Testis (tissue), 3 donors: Measurements from ENCODE around the gene RFX7. TPM values are rescaled to one million over a fixed set of nuclear protein-coding genes. Genes with fewer than 3 reads are reported as not detected.

Experiments
- DNase-seq: peaks from one replicate; pipeline ENCODE4 v3.0.0-alpha.2; 2019
- H3K27ac ChIP-seq, 2 donors: fragments of 200-600 bp; sonication (generic); one replicate each; pipeline ENCODE4 v1.5.1; 2019
- H3K27me3 ChIP-seq: fragments of 200-600 bp; sonication (generic); one replicate; pipeline ENCODE4 v1.5.1; 2019
- H3K36me3 ChIP-seq: fragments of 200-600 bp; sonication (generic); one replicate; pipeline ENCODE4 v1.5.1; 2017; ENCODE audit warnings: low read depth; ENCODE audit errors: missing control alignments
- H3K4me1 ChIP-seq: fragments of 200-600 bp; sonication (generic); one replicate; pipeline ENCODE4 v1.5.1; 2019
- H3K4me3 ChIP-seq, 2 donors: fragments of 200-600 bp; sonication (generic); one replicate each; pipeline ENCODE4 v1.5.1; 2017 to 2019
- H3K9me3 ChIP-seq: fragments of 200-600 bp; sonication (generic); one replicate; pipeline ENCODE4 v1.5.1; 2017
- POLR2A ChIP-seq: fragments of 450-650 bp; IDR thresholded peaks from one replicate; pipeline ENCODE4 v1.6.1; 2017; ENCODE audit warnings: antibody characterized with exemption, mild to moderate bottlenecking, moderate library complexity
- WGBS, 2 donors: methylation state at CpG; one replicate each; pipeline ENCODE4 v1.1.5; 2018; 5-methylcytosine and 5-hydroxymethylcytosine counted together
- intact Hi-C: fragments of 100-400 bp; cut with DNase I; formaldehyde crosslinking; loops from one replicate; pipeline ENCODE4 v1.15.1; 2023; ENCODE audit warnings: low total_unique reads
- polyA plus RNA-seq: library from polyadenylated mRNA; stranded (reverse); fragments of 350-450 nt; fragmentation: Illumina TruSeq; extraction: RNeasy Lipid Tissue Mini Kit (QIAGEN cat#74804); gene quantifications from one replicate; pipeline ENCODE4 v1.2.3, GENCODE V29; 2014; ENCODE audit warnings: low read depth, low replicate concordance; ENCODE audit not compliant: insufficient read depth
- total RNA-seq, 2 donors: library from RNA; depleted of rRNA; stranded (reverse); fragments of >200 nt; gene quantifications; one replicate each; pipeline ENCODE4 v1.2.3, GENCODE V29; 2016
- TF ChIP-seq, protein P1 (sequence below), 3 experiments: fragments of 450-650 bp in 2 of 3; fragments of 200-600 bp in 1 of 3; sonication (generic) in 1 of 3; IDR thresholded peaks; one replicate each; pipeline ENCODE4 v1.5.1; 2016 to 2019; ENCODE audit warnings: antibody characterized with exemption in 3 of 3, mild to moderate bottlenecking in 2 of 3, moderate library complexity in 1 of 3

The RFX7 gene
- total and polyA plus RNA-seq, 3 donors from 2014 or later = 17.5 to 21.6 (median 19.7) TPM

GRCh38 chr15:56217341-56217740 lies 26.3 kb downstream of the RFX7 start:
- no peaks in the 10 kb centered on the region for H3K36me3 ChIP-seq
- no peak for DNase-seq
- TF ChIP-seq POLR2A = no peak
- TF ChIP-seq, protein P1, sequence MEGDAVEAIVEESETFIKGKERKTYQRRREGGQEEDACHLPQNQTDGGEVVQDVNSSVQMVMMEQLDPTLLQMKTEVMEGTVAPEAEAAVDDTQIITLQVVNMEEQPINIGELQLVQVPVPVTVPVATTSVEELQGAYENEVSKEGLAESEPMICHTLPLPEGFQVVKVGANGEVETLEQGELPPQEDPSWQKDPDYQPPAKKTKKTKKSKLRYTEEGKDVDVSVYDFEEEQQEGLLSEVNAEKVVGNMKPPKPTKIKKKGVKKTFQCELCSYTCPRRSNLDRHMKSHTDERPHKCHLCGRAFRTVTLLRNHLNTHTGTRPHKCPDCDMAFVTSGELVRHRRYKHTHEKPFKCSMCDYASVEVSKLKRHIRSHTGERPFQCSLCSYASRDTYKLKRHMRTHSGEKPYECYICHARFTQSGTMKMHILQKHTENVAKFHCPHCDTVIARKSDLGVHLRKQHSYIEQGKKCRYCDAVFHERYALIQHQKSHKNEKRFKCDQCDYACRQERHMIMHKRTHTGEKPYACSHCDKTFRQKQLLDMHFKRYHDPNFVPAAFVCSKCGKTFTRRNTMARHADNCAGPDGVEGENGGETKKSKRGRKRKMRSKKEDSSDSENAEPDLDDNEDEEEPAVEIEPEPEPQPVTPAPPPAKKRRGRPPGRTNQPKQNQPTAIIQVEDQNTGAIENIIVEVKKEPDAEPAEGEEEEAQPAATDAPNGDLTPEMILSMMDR (IDR thresholded peaks at IDR 0.05) = no peak
- intact Hi-C loops = no loop called here
- no peak overlapping the region for H3K4me3 ChIP-seq
- H3K9me3 ChIP-seq = no peaks in the 10 kb centered on the region
- no peaks in the 10 kb centered on the region for H3K4me1 ChIP-seq
- H3K27ac ChIP-seq = no peak overlapping the region
- no peaks in the 10 kb centered on the region for H3K27me3 ChIP-seq

DNA sequence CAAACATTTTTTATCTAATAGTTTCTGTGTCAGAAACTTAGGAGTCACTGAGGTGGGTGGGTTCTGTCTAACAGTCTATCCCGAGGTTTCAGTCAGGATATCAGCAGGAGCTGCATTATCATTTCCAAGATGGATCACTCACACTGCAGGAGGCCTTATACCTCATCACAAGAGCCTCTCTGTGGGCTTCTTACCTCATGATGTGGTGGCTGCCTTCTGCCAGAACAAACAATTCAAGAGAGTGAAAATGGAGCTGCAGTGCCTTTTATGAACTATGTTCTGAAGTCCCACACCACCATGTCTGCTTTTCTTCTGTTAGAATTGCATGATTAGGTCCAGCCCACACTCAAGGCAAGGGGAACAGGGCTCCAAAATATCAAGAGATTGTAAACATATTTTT lies 27.9 kb downstream of the RFX7 start:
- 81 to 82% methylated on average over 1 of the region's 1 CpG for WGBS, 2 donors
- Histone ChIP-seq H3K36me3 (no peaks in the 10 kb centered on the region), H3K9me3 (no peaks in the 10 kb centered on the region), H3K4me3 (no peak overlapping the region), H3K27me3 (no peaks in the 10 kb centered on the region), H3K4me1 (no peaks in the 10 kb centered on the region), H3K27ac (no peak overlapping the region)
- intact Hi-C loops = no loop called here
- TF ChIP-seq POLR2A = no peak
- TF ChIP-seq, protein P1 (IDR thresholded peaks at IDR 0.05) = no peak
- no peak for DNase-seq

DNA sequence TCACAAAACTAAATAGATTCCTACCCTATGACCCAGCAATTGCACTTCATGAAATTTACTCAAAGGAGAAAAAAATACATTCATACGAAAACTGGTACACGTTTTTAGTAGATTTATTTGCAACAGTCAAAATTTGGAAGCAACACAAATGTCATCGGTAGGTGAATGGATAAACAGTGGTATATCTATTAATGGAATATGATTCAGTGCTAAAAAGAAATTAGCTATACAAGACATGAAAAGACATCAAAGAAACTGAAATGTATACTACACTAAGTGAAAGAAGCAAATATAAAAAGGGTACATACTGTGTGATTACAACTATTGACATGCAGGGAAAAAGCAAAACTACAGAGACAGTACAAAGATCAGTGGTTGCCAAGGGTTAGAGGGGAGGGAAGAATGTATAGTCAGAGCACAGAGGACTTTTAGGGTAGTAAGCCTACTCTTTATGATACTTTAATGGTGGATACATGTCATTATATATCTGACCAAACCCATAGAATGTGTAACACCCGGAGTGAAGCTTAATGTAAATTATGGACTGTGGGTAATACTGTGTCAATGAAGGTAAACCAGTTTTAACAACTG lies 31.6 kb downstream of the RFX7 start:
- intact Hi-C loops = no loop called here
- Histone ChIP-seq H3K36me3 (no peaks in the 10 kb centered on the region), H3K4me3 (no peak overlapping the region), H3K27ac (no peak overlapping the region), H3K9me3 (no peaks in the 10 kb centered on the region), H3K27me3 (no peaks in the 10 kb centered on the region), H3K4me1 (no peaks in the 10 kb centered on the region)
- 92 to 95% methylated on average over 4 of the region's 4 CpGs for WGBS, 2 donors
- TF ChIP-seq, protein P1 (IDR thresholded peaks at IDR 0.05) = no peak
- no peak for TF ChIP-seq POLR2A
- no peak for DNase-seq

DNA sequence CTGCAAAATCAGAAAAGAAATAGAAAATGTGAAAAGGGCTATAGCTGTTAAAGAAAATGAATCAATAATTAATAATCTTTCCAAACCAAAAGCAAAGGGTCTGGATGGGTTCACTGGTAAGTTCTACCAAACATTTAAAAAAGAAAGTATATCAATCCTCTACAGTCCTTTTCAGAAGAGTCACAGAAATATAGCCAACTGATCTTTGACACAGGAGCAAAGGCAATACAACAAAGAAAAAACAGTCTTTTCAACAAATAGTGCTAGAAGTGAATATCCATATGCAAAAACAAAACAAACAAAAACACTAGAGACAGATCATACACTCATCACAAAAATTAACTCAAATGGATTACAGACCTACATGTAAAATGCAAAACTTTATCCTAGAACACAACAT lies 32.6 kb downstream of the RFX7 start:
- DNase-seq = no peak
- Histone ChIP-seq H3K4me3 (no peak overlapping the region), H3K4me1 (no peaks in the 10 kb centered on the region), H3K36me3 (no peaks in the 10 kb centered on the region), H3K9me3 (no peaks in the 10 kb centered on the region), H3K27me3 (no peaks in the 10 kb centered on the region), H3K27ac (no peak overlapping the region)
- intact Hi-C loops = no loop called here
- TF ChIP-seq, protein P1 (IDR thresholded peaks at IDR 0.05) = no peak
- no peak for TF ChIP-seq POLR2A

GRCh38 chr15:56208641-56209155 lies 35.0 kb downstream of the RFX7 start:
- no peak overlapping the region for H3K4me3 ChIP-seq
- no peak for TF ChIP-seq POLR2A
- TF ChIP-seq, protein P1 (IDR thresholded peaks at IDR 0.05) = no peak
- intact Hi-C loops = no loop called here
- no peaks in the 10 kb centered on the region for H3K9me3 ChIP-seq
- H3K4me1 ChIP-seq = no peaks in the 10 kb centered on the region
- 72 to 88% methylated on average over 1 of the region's 1 CpG for WGBS, 2 donors
- H3K36me3 ChIP-seq = no peaks in the 10 kb centered on the region
- no peaks in the 10 kb centered on the region for H3K27me3 ChIP-seq
- no peak for DNase-seq
- H3K27ac ChIP-seq = no peak overlapping the region
